GM19395 (cell line): ENCODE measurements around the gene ARSK.
"Not testable (repeated sequence)": the region's sequence is repeated elsewhere in the genome, so short reads cannot be mapped to it uniquely, and the experiment has no call there.

Experiments used
- ATAC-seq: cut with Tn5 transposase; IDR thresholded peaks from one replicate; pipeline ENCODE4 v1.9.1; 2021; ENCODE audit warnings: mild to moderate bottlenecking, moderate library complexity; ENCODE audit not compliant: unreplicated experiment

Gene ARSK

GRCh38 chr5:95620870-95621838 lies 66.3 kb downstream of the ARSK start:
- peak; percentile 48 for ATAC-seq

- no peak for ATAC-seq
Observed at GRCh38 chr5:95621839-95622629, 67.1 kb downstream of the ARSK start.

- ATAC-seq, result no peak
Observed at GRCh38 chr5:95623706-95624105, 68.8 kb downstream of the ARSK start.

- no peak for ATAC-seq
Observed at GRCh38 chr5:95624368-95624767, 69.5 kb downstream of the ARSK start.

GRCh38 chr5:95626701-95627100 lies 71.8 kb downstream of the ARSK start:
- ATAC-seq, result no peak

GRCh38 chr5:95627971-95628810 lies 73.3 kb downstream of the ARSK start:
- no peak for ATAC-seq

GRCh38 chr5:95628933-95629332 lies 74.0 kb downstream of the ARSK start:
- no peak for ATAC-seq

- ATAC-seq, result no peak
Observed at GRCh38 chr5:95630394-95630917, 75.6 kb downstream of the ARSK start.

GRCh38 chr5:95631255-95631958 lies 76.5 kb downstream of the ARSK start:
- ATAC-seq, result peak; percentile 17

GRCh38 chr5:95631991-95632675 lies 77.2 kb downstream of the ARSK start:
- ATAC-seq, result peak; percentile 90

GRCh38 chr5:95632942-95633341 lies 78.0 kb downstream of the ARSK start:
- ATAC-seq, result not testable (repeated sequence)

GRCh38 chr5:95633671-95634070 lies 78.8 kb downstream of the ARSK start:
- no peak for ATAC-seq

GRCh38 chr5:95634081-95634480 lies 79.2 kb downstream of the ARSK start:
- ATAC-seq, result no peak

GRCh38 chr5:95638632-95639031 lies 83.7 kb downstream of the ARSK start:
- peak; percentile 64 for ATAC-seq

- no peak for ATAC-seq
Observed at GRCh38 chr5:95641741-95642220, 86.9 kb downstream of the ARSK start.

GRCh38 chr5:95643152-95643551 lies 88.3 kb downstream of the ARSK start:
- no peak for ATAC-seq

GRCh38 chr5:95644351-95645042 lies 89.6 kb downstream of the ARSK start:
- peak; percentile 41 for ATAC-seq

GRCh38 chr5:95646226-95646568 lies 91.3 kb downstream of the ARSK start:
- ATAC-seq, result not testable (repeated sequence)
